Loucy (cell line): ENCODE data around the gene FHOD1.

ENCODE experiments used
- EZH2phosphoT487 ChIP-seq: fragments of 200-600 bp; IDR thresholded peaks from 2 replicates; pipeline ENCODE4 v1.6.1; 2018; ENCODE audit warnings: antibody characterized with exemption, mild to moderate bottlenecking, moderate library complexity, borderline replicate concordance
- TF ChIP-seq, protein P1 (sequence below): fragments of 200-600 bp; sonication (generic); conservative IDR thresholded peaks from 2 replicates; pipeline ENCODE4 v1.5.1; 2014; ENCODE audit warnings: mild to moderate bottlenecking, antibody characterized with exemption, low read length

- TF ChIP-seq, protein P1, sequence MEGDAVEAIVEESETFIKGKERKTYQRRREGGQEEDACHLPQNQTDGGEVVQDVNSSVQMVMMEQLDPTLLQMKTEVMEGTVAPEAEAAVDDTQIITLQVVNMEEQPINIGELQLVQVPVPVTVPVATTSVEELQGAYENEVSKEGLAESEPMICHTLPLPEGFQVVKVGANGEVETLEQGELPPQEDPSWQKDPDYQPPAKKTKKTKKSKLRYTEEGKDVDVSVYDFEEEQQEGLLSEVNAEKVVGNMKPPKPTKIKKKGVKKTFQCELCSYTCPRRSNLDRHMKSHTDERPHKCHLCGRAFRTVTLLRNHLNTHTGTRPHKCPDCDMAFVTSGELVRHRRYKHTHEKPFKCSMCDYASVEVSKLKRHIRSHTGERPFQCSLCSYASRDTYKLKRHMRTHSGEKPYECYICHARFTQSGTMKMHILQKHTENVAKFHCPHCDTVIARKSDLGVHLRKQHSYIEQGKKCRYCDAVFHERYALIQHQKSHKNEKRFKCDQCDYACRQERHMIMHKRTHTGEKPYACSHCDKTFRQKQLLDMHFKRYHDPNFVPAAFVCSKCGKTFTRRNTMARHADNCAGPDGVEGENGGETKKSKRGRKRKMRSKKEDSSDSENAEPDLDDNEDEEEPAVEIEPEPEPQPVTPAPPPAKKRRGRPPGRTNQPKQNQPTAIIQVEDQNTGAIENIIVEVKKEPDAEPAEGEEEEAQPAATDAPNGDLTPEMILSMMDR: peak; percentile 78
- no peak for TF ChIP-seq EZH2phosphoT487
These were observed 62.2 kb downstream of the FHOD1 start for GRCh38 chr16:67184995-67185650.
